Epithelial cell of esophagus (primary cell): ENCODE measurements around the gene MCOLN3.
"Not testable (repeated sequence)": the region's sequence is repeated elsewhere in the genome, so short reads cannot be mapped to it uniquely, and the experiment has no call there.

ENCODE experiments used
- DNase-seq: peaks from one replicate; pipeline ENCODE4 v3.0.0; 2010; ENCODE audit warnings: low read depth
- H3K4me3 ChIP-seq: 2 replicates; pipeline ENCODE4 v1.5.1; 2011; ENCODE audit warnings: mild to moderate bottlenecking, low read length, control low read depth
- TF ChIP-seq, protein P1 (sequence below): IDR thresholded peaks from 2 replicates; pipeline ENCODE4 v1.5.1; 2011; ENCODE audit warnings: low read depth, mild to moderate bottlenecking, low read length, control low read depth, inconsistent platforms; ENCODE audit not compliant: insufficient read depth; ENCODE audit errors: missing control alignments

MCOLN3 gene

DNA sequence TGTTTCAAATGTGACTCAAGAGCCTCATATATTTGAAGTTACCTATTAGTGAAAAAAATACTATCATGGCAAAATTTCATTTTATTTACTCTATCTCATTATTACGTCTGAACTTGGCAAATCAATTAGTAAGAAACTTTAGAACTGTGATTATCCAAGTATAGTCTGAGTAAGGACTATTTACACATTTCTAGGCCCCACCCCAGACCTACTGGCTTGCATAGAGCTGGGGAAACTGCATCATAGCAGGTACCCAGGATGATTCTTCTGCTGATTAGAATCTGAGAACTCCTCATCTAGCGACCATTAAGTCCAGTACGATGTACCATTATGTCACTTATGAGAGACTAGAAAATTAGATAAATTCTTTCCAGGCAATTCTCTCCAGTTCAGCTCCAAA lies 20.1 kb downstream of the MCOLN3 start:
- DNase-seq: no peak
- TF ChIP-seq, protein P1, sequence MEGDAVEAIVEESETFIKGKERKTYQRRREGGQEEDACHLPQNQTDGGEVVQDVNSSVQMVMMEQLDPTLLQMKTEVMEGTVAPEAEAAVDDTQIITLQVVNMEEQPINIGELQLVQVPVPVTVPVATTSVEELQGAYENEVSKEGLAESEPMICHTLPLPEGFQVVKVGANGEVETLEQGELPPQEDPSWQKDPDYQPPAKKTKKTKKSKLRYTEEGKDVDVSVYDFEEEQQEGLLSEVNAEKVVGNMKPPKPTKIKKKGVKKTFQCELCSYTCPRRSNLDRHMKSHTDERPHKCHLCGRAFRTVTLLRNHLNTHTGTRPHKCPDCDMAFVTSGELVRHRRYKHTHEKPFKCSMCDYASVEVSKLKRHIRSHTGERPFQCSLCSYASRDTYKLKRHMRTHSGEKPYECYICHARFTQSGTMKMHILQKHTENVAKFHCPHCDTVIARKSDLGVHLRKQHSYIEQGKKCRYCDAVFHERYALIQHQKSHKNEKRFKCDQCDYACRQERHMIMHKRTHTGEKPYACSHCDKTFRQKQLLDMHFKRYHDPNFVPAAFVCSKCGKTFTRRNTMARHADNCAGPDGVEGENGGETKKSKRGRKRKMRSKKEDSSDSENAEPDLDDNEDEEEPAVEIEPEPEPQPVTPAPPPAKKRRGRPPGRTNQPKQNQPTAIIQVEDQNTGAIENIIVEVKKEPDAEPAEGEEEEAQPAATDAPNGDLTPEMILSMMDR: no peak
- no peak overlapping the region for H3K4me3 ChIP-seq

DNA sequence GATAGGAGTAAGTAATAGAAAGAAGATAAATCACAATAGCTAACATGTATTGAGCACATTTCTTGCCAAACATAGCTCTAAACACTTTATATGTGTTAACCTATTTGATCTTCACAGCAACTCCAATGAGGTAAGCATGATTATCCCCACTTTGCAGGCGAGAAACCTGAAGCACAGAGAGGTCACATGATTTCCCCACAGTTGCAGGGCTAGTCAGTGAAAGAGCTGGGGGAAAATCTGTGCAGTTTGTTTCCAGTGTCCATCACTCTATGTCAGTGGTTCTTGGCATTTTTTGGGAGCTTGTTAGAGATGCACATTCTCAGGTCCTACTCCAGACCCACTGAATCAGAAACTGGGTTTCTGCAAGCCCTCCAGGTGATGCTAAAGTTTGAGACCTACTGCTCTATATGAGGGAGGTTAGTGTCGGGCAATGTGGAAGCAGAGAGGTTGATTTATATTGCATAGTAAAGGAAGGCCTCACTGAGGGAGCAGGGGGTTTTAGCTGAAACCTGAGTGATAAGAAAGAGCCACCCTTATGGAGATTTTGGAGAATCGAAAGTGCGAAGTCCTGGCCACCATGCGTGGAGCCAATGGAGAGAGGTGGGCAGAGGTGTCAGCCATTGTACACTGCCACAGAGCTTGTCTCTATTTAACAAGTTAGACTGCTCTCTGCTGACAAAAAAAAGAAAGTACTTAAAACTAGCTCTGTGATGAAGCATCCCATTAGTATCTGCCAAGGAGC lies 20.9 kb downstream of the MCOLN3 start:
- no peak overlapping the region for H3K4me3 ChIP-seq

DNA sequence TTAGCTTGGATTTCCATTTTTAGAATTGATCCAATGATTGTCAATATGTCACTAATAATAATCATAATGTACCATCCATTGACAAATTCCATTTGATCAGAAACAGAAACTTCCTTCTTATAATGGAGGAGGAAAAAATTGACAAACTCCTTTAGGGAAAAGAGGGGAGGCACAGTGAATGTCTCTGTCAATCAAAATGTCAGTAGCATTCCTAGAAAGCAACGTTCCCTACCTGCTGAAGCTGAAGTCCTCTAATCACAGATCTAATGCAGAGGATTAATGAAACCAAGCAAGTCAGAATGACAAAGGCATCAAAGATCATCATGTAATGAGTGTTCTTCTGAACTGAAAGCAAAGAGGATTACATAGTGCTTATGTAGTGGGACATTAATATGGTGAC lies 22.4 kb downstream of the MCOLN3 start:
- DNase-seq: no peak

More for the DNA sequence above, 20.9 kb downstream of the MCOLN3 start:
- TF ChIP-seq, protein P1: no peak
- DNase-seq: peak; percentile 14

DNA sequence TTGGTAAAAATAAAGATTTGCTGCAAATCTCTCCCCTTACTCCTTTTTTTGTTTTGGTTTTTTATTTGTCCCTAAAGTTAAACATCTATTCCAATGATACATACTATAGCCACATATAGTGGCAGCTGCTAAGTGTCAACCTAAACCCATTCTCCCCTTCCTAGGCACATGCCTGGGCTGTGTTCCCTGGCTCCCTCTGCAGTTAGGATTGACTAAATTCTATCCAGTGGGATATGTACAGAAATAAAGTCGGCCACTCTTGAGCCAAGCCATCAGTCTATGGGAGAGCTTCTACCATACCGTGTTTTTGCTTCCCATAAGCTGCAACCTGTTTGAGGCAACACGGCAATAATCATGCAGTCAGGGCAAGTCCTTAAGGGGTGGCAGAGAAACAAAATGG lies 23.6 kb downstream of the MCOLN3 start:
- H3K4me3 ChIP-seq: no peak overlapping the region
- TF ChIP-seq, protein P1: peak; percentile 3
- DNase-seq: no peak

More for the DNA sequence above, 22.4 kb downstream of the MCOLN3 start:
- no peak overlapping the region for H3K4me3 ChIP-seq
- TF ChIP-seq, protein P1: no peak

DNA sequence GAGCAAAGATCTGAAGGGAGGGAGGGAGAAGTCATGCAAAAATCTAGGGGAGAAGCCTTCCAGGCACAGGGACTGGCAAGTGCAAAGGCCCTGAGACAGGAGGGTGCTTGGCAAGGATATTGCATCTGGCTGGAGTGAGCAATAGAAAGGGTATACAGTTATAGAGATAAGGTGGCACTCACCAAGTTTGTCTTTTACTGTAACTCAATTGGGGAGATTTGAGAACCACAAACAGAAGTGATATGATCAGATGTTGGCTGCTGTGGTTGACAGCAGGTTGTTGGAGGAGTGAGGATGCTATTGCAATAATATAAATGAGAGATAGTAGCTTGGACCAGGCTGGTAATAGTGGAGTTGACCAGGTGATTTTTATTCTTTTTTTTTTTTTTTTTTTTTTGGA lies 25.6 kb downstream of the MCOLN3 start:
- no peak for DNase-seq
- TF ChIP-seq, protein P1: no peak
- no peak overlapping the region for H3K4me3 ChIP-seq

DNA sequence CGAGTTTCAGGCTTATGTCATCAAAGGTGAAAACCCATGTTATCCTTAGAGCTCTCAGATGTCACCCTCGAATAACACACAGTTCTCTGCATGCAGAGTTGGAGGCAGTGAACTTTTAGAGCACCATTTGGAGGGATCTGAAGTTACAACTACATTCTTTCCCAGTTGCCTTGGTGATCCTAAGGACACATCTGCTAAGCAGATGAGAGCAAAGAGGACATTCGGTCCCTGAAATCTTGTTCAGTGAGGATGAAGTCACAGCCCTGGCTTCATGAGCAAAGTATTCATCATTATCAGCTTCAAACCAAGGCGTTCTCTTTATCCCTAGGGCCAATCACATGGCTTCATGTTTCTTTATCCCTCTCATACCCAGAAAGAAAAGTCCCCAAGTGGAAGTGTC lies 28.3 kb downstream of the MCOLN3 start:
- no peak for DNase-seq
- no peak overlapping the region for H3K4me3 ChIP-seq
- TF ChIP-seq, protein P1: no peak

DNA sequence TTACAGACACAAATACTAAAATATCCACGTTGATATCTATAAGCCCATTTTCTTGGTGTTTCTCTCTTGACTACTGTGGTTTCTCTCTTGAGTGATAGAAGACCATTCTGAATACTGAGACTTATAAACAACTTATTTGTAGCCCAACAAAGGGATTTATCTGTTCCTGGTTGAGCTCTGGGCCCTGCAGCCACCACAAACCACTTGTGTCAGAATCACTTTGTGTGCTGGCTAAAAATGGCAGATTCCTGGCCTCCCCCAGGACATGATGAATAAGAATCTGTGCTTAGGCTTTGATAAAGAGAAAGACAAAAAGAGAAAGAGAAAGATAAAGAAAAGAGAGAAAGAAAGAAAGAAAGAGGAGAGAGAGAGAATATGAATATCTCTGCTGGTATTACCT lies 32.5 kb downstream of the MCOLN3 start:
- no peak for DNase-seq
- no peak overlapping the region for H3K4me3 ChIP-seq
- TF ChIP-seq, protein P1: no peak

DNA sequence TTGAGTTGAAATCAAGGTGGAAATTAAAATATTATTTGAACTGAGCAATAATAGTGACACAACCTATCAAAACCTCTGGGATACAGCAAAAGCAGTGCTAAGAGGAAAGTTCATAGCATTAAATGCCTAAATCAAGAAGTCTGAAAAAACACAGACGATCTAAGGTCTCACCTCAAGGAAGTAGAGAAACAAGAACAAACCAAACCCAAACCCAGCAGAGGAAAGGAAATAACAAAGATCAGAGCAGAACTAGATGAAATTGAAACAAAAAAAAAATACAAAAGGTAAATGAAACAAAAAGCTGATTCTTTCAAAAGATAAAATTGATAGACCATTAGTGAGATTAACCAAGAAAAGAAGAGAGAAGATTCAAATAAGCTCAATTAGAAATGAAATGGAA lies 42.7 kb downstream of the MCOLN3 start:
- not testable (repeated sequence) for DNase-seq, H3K4me3 ChIP-seq
